SU-DHL-6 (cell line): ENCODE measurements around the gene FARS2.

Experiments
- H2AFZ ChIP-seq: fragments of 200-600 bp; sonication (generic); 2 replicates; pipeline ENCODE4 v1.6.1; 2014; ENCODE audit warnings: low read depth, mild to moderate bottlenecking, moderate library complexity, mixed read lengths, antibody characterized with exemption, low read length; ENCODE audit not compliant: severe bottlenecking
- H3F3A ChIP-seq: fragments of 200-600 bp; shearing (Covaris generic); 2 replicates; pipeline ENCODE4 v1.6.0; 2016; ENCODE audit warnings: antibody characterized with exemption, mild to moderate bottlenecking; ENCODE audit not compliant: insufficient read depth
- H3K27ac ChIP-seq: fragments of 200-600 bp; sonication (generic); 2 replicates; pipeline ENCODE4 v1.5.1; 2016; ENCODE audit warnings: low read depth, mild to moderate bottlenecking, low read length, moderate library complexity, mixed read lengths
- H3K27me3 ChIP-seq: fragments of 200-600 bp; sonication (generic), shearing (Covaris generic); 2 replicates; pipeline ENCODE4 v1.6.0; 2014; ENCODE audit warnings: mild to moderate bottlenecking, low read length
- H3K36me3 ChIP-seq: fragments of 200-600 bp; sonication (generic); 2 replicates; pipeline ENCODE4 v1.6.1; 2014; ENCODE audit warnings: mild to moderate bottlenecking, low read length, mixed read lengths
- H3K4me2 ChIP-seq: fragments of 300-600, 200-600 bp; shearing (Covaris generic), sonication (generic); 2 replicates; pipeline ENCODE4 v1.6.0; 2014; ENCODE audit warnings: low read length, low read depth, mild to moderate bottlenecking; ENCODE audit not compliant: poor library complexity, severe bottlenecking
- H3K4me3 ChIP-seq: fragments of 200-600 bp; sonication (generic); 2 replicates; pipeline ENCODE4 v1.5.1; 2014; ENCODE audit warnings: antibody characterized with exemption, low read length, mild to moderate bottlenecking, mixed read lengths; ENCODE audit not compliant: insufficient read depth, poor library complexity, severe bottlenecking
- H3K79me2 ChIP-seq: fragments of 200-600 bp; sonication (generic); 2 replicates; pipeline ENCODE4 v1.6.1; 2014; ENCODE audit warnings: mild to moderate bottlenecking, low read length, moderate library complexity; ENCODE audit not compliant: insufficient read depth
- H3K9ac ChIP-seq: fragments of 200-600 bp; sonication (generic); 2 replicates; pipeline ENCODE4 v1.7.0; 2014; ENCODE audit warnings: mild to moderate bottlenecking, low read length
- H3K9me2 ChIP-seq: fragments of 200-600 bp; sonication (generic); replicated peaks from 2 replicates; pipeline ENCODE4 v1.6.1; 2014; ENCODE audit warnings: low read length; ENCODE audit not compliant: insufficient read depth
- H3K9me3 ChIP-seq: fragments of 200-600 bp; sonication (generic); 2 replicates; pipeline ENCODE4 v1.6.1; 2014; ENCODE audit warnings: low read length, mixed read lengths; ENCODE audit not compliant: insufficient read depth
- H4K20me1 ChIP-seq: fragments of 200-600 bp; sonication (generic); 2 replicates; pipeline ENCODE4 v1.6.1; 2014; ENCODE audit warnings: low read depth, mild to moderate bottlenecking, antibody characterized with exemption, low read length, moderate library complexity, mixed read lengths
- EZH2phosphoT487 ChIP-seq: fragments of 200-600 bp; sonication (generic), shearing (Covaris generic); conservative IDR thresholded peaks from 2 replicates; pipeline ENCODE4 v1.6.1; 2018; ENCODE audit warnings: mild to moderate bottlenecking, antibody characterized with exemption, low read length, moderate library complexity, mixed read lengths
- TF ChIP-seq, protein P1 (sequence below): fragments of 200-600 bp; sonication (generic); IDR thresholded peaks from one replicate; pipeline ENCODE4 v1.5.1; 2017; ENCODE audit warnings: antibody characterized with exemption, mild to moderate bottlenecking, low read length, moderate library complexity; ENCODE audit not compliant: insufficient read depth, poor library complexity, severe bottlenecking

Gene FARS2

GRCh38 chr6:5359417-5359816, 98.1 kb downstream of the FARS2 start:
- Histone ChIP-seq H3F3A (no peaks in the 10 kb centered on the region), H3K4me3 (no peak overlapping the region), H4K20me1 (peaks cover 6% of the 10 kb centered on the region; the same call in 1 of the 2 replicates), H2AFZ (no peak overlapping the region), H3K27ac (no peak overlapping the region), H3K27me3 (no peaks in the 10 kb centered on the region), H3K9ac (no peak overlapping the region), H3K4me2 (no peak overlapping the region), H3K79me2 (no peaks in the 10 kb centered on the region), H3K9me3 (no peaks in the 10 kb centered on the region), H3K36me3 (no peaks in the 10 kb centered on the region), H3K9me2 (no peaks in the 10 kb centered on the region)
- TF ChIP-seq EZH2phosphoT487, result no peak

DNA sequence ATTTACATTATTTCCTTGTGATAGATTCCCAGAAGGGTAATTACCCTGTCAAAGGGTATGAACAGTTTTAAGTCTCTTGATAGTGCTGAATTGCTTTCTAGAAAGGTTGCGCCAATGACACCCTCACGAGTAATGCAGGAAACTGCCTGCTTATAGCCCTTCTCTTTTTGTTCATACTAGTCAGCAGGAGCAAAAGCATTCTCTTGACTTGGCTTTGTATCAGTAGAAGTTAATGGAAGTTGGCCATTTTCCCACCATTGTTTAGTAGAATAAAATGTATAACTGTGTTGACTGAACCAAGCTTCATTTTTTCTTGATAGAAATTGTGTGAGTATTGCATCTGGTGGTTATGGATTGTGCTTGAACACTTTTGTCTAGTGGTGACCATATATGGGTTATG, 100.1 kb downstream of the FARS2 start:
- no peaks in the 10 kb centered on the region for H3K9me3 ChIP-seq
- no peaks in the 10 kb centered on the region for H3K9me2 ChIP-seq
- no peak overlapping the region for H2AFZ ChIP-seq
- H3K27ac ChIP-seq, result no peak overlapping the region
- no peak overlapping the region for H3K4me2 ChIP-seq
- no peaks in the 10 kb centered on the region for H3K79me2 ChIP-seq
- no peaks in the 10 kb centered on the region for H3F3A ChIP-seq
- peaks cover 6% of the 10 kb centered on the region; the same call in 1 of the 2 replicates for H4K20me1 ChIP-seq
- H3K9ac ChIP-seq, result no peak overlapping the region
- no peaks in the 10 kb centered on the region for H3K27me3 ChIP-seq
- H3K36me3 ChIP-seq, result no peaks in the 10 kb centered on the region
- TF ChIP-seq, protein P1, sequence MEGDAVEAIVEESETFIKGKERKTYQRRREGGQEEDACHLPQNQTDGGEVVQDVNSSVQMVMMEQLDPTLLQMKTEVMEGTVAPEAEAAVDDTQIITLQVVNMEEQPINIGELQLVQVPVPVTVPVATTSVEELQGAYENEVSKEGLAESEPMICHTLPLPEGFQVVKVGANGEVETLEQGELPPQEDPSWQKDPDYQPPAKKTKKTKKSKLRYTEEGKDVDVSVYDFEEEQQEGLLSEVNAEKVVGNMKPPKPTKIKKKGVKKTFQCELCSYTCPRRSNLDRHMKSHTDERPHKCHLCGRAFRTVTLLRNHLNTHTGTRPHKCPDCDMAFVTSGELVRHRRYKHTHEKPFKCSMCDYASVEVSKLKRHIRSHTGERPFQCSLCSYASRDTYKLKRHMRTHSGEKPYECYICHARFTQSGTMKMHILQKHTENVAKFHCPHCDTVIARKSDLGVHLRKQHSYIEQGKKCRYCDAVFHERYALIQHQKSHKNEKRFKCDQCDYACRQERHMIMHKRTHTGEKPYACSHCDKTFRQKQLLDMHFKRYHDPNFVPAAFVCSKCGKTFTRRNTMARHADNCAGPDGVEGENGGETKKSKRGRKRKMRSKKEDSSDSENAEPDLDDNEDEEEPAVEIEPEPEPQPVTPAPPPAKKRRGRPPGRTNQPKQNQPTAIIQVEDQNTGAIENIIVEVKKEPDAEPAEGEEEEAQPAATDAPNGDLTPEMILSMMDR, result no peak
- no peak for TF ChIP-seq EZH2phosphoT487
- H3K4me3 ChIP-seq, result no peak overlapping the region

GRCh38 chr6:5365436-5366195, 104.3 kb downstream of the FARS2 start:
- no peaks in the 10 kb centered on the region for H3K9me3 ChIP-seq
- H3K79me2 ChIP-seq, result no peaks in the 10 kb centered on the region
- no peaks in the 10 kb centered on the region for H3F3A ChIP-seq
- no peak for TF ChIP-seq EZH2phosphoT487
- TF ChIP-seq, protein P1, result no peak
- no peak overlapping the region for H3K27ac ChIP-seq
- H3K9ac ChIP-seq, result no peak overlapping the region
- no peaks in the 10 kb centered on the region for H4K20me1 ChIP-seq
- no peaks in the 10 kb centered on the region for H3K27me3 ChIP-seq
- H2AFZ ChIP-seq, result no peak overlapping the region
- no peaks in the 10 kb centered on the region for H3K9me2 ChIP-seq
- no peak overlapping the region for H3K4me3 ChIP-seq
- H3K4me2 ChIP-seq, result no peak overlapping the region
- H3K36me3 ChIP-seq, result no peaks in the 10 kb centered on the region

- no peaks in the 10 kb centered on the region for H3K27me3 ChIP-seq
- no peaks in the 10 kb centered on the region for H3K9me2 ChIP-seq
- H3F3A ChIP-seq, result no peaks in the 10 kb centered on the region
- H3K4me2 ChIP-seq, result no peak overlapping the region
- no peaks in the 10 kb centered on the region for H3K79me2 ChIP-seq
- H3K4me3 ChIP-seq, result no peak overlapping the region
- H3K9me3 ChIP-seq, result no peaks in the 10 kb centered on the region
- no peak overlapping the region for H3K27ac ChIP-seq
- H2AFZ ChIP-seq, result no peak overlapping the region
- H3K36me3 ChIP-seq, result no peaks in the 10 kb centered on the region
- H4K20me1 ChIP-seq, result peaks cover 6% of the 10 kb centered on the region; the same call in 1 of the 2 replicates
- H3K9ac ChIP-seq, result no peak overlapping the region
- TF ChIP-seq EZH2phosphoT487, result no peak
- TF ChIP-seq, protein P1, result no peak
Measured at GRCh38 chr6:5366941-5367340, 105.6 kb downstream of the FARS2 start.
